ENCODE data around the gene LRRC26.

- TF ChIP-seq CTCF (conservative IDR thresholded peaks at IDR 0.05; ENCODE audit: low read depth, low read length) (no peak), EZH2 (IDR thresholded peaks at IDR 0.05; ENCODE audit: borderline replicate concordance, low read depth, low read length, poor library complexity, severe bottlenecking) (no peak)
These were observed 8.0 kb downstream of the LRRC26 start for GRCh38 chr9:137161558-137162486.

Measured in A673 (cell line).